CD4-positive, alpha-beta T cell treated with Interleukin-15 for 4 hours (primary cell): ENCODE data around the gene RGS6.

ENCODE experiments used
- DNase-seq: peaks from one replicate; pipeline ENCODE4 v3.0.0-alpha.2; 2020; ENCODE audit warnings: low spot score

RGS6 gene

GRCh38 chr14:72314808-72315435 is 382.7 kb downstream of the RGS6 start:
- DNase-seq = no peak

- no peak for DNase-seq
Observed at GRCh38 chr14:72315714-72316113, 383.5 kb downstream of the RGS6 start.

DNA sequence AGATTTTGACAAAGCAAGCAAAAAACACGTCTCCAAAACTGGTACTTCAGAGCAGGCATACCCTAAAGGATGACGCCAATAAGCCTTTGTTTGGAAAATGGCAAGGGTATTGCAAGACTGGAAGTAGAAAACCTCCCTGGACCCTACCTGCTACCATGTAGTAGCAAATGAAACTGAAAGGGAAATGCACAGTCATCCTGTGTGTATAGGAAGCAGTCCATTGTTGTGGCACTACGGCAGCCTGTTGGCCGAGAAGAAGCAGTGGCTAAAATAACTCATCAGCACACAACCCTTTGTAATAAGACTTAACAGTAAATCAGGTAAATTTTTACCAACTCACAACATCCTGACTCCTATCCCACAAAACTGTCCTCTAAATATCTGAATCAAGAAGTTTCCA is 386.4 kb downstream of the RGS6 start:
- DNase-seq = no peak

- DNase-seq = no peak
Observed at GRCh38 chr14:72332046-72332445, 399.8 kb downstream of the RGS6 start.

DNA sequence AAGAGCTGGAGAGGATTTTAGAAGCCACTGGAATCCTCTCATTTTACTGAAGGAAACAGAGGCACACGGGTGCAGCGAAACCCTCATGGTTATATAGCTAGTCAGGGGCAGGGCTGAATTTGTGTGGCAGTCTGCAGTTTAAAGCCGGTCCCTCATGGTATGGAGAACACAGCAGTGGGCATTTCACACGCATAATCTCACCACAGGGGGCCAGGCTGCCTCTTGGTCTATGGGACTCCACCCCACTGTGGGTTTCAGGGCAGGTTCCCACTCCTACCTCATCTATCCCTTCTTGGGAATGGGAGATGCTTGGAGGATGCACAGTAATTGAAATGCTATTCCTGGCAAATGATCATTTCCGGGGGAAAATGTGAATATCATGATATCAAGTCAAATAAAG is 400.6 kb downstream of the RGS6 start:
- DNase-seq = no peak

- no peak for DNase-seq
Observed at GRCh38 chr14:72333357-72333756, 401.1 kb downstream of the RGS6 start.

DNA sequence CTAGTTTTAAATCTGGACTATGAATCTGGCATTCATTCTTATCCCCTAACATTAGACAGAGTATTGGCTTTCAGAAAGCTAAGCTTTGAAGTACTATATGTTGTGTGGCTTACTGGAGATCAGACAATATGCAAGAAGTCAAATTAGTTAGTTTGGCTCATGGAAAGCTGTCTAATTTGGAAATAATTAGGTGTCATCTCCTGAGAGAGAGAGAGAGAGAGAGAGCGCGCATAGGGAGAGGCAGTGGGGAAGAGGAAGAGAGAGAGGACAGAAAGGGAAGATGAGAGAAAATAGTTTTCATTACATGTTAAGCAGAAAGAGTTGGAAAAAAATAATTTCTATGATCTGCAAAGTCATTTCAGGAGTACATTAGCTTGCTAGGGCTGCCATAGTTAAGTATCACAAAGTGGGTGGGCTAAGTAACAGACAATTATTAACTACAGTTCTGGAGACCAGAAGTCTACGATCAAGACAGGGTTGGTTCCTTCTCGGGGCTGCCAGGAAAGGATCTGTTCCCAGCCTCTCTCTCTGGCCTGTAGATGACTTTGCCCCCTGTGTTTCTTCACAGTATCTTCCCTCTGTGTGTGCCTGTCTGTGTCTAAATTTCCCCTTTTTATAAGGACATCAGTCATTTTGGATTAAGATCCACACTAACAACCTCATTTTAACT is 404.2 kb downstream of the RGS6 start:
- no peak for DNase-seq

DNA sequence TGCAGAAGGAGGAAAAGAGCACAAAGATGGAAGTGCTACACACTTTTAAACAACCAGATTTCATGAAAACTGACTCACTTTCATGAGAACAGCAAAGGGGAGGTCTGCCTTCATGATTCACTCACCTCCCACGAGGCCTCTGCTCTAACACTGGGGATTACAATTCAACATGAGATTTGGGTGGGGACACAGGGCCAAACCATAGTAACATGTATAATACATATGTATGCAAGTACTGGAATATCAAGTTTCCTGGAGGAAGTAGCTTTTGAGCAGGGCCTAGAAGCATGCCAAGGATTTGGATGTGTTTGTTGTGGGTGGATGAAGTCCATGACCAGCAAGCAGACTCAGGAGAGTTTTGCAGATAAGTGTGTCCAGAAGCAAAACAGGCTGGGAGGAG is 409.0 kb downstream of the RGS6 start:
- DNase-seq = no peak

DNA sequence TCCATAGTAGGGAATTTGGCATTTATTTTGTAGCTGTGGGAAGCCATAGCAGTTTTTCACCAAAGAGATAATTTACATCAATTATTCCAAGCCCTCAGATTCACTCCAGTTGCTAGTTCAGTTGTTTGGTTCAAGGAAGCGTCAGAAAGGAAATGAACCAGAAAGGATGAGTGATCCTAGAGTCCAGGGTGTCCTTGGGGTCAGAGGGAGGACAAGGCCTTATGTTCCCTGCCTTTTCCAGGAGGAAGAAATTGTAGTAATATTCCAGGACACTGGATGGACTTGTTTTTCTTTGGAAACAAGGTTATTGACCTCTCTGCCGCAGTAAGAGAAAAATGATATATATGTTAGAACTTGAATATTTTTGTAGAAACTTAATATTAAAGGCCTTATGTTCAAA is 409.5 kb downstream of the RGS6 start:
- no peak for DNase-seq

GRCh38 chr14:72347118-72347517 is 414.9 kb downstream of the RGS6 start:
- DNase-seq = no peak

DNA sequence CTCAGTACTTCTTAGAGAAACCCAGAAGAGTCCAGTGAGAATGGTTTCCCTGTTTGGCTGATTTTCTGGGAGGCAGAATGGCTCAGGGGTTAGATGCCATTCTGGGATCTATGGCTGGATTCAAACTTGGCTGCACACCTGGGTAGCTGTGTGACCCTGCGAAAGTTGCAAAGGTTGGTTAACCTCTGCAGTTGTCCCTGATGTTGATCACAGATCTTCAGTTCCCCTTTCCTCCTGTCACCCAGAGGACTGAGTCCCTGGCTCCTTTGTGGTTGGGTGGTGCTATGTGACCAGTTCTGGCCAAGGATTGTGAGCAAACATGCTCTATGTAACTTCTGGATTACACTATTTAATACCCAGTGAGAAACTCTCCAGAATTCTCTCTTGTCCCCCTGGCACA is 418.0 kb downstream of the RGS6 start:
- DNase-seq = no peak

- no peak for DNase-seq
Observed at GRCh38 chr14:72352012-72352411, 419.8 kb downstream of the RGS6 start.

DNA sequence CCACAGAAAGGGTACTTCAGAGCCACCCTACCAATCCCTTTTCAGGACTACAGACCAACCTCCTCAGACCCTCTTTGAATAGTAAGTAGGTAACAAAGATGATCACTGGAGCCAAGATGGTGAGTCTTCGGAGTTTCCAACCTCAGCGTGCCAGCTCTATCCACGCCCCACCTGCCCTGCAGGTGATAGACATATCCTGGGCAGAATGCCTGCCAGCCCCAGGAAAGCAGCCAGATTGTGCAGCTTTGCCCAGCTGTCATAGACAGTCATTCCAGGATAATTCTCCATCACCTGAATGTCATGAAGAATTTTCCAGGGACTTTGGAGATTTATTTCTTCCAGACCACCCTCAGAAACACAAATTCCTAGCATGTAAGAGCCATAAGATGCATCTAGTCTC is 434.4 kb downstream of the RGS6 start:
- no peak for DNase-seq

DNA sequence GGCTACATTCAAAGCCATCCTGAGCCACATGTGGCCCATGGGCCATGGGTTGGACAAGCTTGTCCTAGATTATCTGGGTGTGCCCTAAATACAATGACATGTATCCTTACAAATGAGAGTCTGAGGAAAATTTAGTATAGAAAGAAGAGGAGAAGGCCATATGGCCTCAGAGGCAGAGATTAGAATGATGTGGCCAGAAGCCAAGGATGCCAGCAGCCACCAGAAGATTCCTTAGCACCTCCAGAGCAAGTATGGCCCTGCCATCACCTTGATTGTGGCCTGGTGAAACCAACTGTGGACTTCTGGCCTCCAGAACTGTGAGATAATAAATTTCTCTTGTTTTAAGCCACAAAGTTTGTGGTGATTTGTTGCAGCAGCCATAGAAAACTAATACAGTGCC is 436.9 kb downstream of the RGS6 start:
- no peak for DNase-seq

DNA sequence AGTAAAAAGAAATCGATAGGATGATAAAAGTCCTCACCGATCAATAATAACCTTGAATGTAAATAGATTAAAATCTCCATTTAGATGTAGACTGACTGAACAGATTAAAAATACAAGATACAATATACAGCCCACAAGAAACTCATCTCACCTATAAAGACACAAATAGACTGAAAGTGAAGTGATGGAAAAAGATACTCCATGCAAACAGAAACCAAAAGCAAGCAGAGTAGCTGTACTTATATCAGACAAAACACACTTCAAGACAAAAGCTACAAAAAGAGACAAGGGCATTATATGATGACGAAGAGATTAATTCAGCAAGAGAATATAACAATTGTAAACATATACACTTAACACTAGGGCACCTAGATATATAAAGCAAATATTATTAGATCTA is 444.8 kb downstream of the RGS6 start:
- no peak for DNase-seq

DNA sequence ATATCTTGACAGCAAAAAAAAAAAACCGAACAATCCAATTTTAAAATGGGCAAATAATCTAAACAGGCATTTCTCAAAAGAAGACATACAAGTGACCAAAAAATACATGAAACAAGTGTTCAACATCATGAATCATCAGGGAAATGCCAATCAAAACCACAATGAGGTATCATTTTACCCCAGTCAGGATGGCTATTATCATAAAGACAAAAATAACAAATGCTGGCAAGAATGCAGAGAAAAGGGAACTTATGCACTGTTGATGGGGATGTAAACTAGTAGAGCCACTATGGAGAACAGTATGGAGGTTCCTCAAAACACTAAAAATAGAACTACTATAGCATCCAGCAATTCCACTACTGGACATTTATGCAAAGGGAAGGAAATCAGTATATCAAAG is 448.2 kb downstream of the RGS6 start:
- no peak for DNase-seq

DNA sequence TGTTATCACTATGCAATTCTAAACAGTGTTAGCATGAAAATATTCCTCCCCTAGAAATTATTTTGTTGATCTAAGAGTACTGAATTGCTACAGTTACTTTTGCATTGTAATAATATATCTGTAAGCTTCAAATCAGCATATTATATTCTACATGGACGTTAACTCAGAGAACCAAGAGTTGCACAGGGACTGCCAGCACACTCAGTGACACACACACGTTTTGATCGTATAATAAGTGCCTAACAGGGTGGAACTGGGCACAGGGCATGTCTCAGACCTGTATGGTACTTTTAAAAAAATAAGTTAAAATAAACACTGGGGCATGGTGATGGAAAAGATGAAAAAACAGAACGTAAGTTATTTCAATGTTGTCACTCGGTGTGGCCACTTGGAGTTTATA is 451.6 kb downstream of the RGS6 start:
- no peak for DNase-seq

DNA sequence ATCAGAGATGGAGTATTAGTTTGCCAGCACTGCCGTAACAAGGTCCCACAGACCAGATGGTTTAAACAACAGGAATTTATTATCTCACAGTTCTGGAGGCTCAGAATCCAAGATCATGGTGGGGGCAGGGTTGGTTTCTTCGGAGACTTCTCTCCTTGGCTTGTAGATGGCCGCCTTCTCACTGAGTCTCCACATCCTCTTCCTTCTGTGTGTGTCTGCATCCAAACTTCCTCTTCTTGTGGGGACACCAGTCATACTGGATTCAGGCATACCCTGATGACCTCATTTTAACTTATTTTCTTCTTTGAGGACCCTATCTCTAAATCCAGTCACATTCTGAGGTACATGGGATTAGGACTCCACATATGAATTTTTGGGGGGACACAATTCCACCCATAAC is 455.5 kb downstream of the RGS6 start:
- no peak for DNase-seq

GRCh38 chr14:72389200-72389599 is 457.0 kb downstream of the RGS6 start:
- no peak for DNase-seq

GRCh38 chr14:72401101-72401625 is 468.9 kb downstream of the RGS6 start:
- DNase-seq = no peak

DNA sequence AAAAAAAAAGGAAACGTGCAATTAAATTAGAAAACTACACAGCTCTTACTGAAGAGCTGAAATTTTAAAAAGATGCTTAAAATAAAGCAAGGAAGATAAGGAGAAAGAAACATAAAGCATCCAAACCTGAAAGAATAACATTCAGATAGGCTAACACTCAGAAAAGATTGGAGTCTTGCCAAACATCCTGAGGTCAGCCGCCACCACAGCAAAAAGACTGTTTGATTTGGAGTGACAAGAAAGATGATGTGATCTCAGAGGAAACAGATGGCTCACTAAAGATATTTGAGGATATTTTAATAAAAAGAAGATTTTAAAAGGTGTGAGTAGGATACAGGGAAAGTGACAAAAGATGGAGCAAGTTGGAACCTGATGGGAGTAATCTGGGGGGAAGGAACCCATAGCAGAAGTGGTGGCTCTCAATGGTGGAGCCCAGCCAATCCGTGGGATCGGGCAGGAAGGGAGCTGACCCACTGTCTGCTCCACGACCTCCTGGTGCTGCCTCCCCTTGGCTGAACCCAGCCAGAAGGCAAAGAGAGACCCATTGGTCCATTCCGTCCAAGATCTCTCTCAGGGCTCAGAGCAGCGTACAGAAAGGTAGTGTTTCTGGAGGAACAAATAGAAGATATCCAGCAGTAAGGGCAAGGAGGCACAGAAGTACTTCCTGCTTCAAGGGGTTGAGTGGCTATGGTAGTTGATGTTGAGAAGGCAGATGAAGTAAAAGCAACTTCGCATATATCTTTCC is 469.6 kb downstream of the RGS6 start:
- no peak for DNase-seq

DNA sequence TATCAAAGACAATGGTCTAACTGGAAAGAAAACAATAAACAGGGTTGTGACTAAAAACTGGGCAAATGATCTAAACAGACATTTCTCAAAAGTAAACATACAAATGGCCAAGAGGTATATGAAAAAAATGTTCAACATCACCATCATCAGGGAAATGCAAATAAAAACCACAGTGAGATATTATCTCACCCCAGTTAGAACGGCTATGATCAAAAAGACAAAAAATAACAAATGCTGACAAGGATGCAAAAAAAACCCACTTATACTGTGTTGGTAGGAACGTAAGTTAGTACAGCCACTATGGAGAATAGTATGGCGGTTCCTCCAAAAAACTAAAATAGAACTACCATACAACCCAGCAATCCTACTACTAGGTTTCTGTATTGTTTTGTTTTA is 470.1 kb downstream of the RGS6 start:
- DNase-seq = no peak

DNA sequence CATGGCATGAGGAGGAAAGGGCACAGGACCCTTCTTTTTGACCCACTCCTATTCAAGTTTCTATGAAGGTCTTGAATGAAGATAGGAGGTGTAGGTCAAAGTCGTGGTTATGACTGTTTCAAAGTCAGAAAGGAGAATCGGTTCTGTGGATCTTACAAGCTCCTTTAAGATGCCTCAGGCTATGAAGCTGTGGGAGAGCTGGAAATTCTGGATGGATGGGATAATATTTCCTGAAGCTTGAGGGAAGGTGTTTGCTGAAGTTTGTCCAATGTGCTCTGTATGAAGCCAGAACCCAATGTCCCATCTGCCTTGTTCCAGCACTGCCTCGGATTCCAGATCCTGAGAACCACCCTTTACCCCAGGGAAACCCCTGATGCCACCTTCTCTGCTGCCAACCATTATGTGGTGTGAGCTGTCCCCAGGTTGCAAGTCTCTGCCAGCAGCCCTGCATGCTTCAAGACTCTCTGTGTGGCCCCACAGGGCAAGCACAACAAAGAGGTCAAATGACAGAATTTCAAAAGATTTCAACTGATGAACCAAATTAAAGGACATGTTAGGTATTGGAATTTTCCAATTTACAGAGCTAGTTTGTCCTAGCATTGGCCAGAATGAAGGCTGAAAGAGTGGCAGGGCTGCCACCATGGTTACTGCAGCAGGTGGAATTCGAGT is 472.0 kb downstream of the RGS6 start:
- no peak for DNase-seq
